Measurements from ENCODE around the gene SBNO1. TPM values are rescaled to one million over a fixed set of nuclear protein-coding genes. Genes with fewer than 3 reads are reported as not detected.
A peak's percentile ranks its signal among the peaks of the same experiment; 100 is the strongest.

Gene SBNO1
- total RNA-seq, 6 experiments from 2014 or later: 32.3 to 38.2 (median 35.3) TPM

DNA sequence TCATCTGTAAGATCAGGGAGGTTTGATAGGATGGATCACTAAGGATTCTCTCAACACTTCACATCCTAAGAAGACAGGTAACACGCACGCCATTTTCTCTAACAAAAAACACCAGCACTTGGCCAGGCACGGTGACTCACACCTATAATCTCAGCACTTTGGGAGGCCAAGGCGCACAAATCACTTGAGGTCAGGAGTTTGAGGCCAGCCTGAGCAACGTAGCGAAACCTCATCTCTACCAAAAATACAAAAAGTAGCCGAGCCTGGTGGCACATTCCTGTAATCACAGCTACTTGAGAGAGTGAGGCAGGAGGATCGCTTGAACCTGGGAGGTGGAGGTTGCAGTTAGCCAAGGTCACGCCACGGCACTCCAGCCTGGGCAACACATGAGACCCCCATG, 82.5 kb downstream of the SBNO1 start:
- no peaks in the 10 kb centered on the region; the same call in 1 of the 2 replicates for H3K27me3 Mint-ChIP-seq (ENCODE audit: insufficient read depth)
- H3K4me3 Mint-ChIP-seq: no peak overlapping the region
- DNase-seq: no peak
- TF ChIP-seq, protein P1, sequence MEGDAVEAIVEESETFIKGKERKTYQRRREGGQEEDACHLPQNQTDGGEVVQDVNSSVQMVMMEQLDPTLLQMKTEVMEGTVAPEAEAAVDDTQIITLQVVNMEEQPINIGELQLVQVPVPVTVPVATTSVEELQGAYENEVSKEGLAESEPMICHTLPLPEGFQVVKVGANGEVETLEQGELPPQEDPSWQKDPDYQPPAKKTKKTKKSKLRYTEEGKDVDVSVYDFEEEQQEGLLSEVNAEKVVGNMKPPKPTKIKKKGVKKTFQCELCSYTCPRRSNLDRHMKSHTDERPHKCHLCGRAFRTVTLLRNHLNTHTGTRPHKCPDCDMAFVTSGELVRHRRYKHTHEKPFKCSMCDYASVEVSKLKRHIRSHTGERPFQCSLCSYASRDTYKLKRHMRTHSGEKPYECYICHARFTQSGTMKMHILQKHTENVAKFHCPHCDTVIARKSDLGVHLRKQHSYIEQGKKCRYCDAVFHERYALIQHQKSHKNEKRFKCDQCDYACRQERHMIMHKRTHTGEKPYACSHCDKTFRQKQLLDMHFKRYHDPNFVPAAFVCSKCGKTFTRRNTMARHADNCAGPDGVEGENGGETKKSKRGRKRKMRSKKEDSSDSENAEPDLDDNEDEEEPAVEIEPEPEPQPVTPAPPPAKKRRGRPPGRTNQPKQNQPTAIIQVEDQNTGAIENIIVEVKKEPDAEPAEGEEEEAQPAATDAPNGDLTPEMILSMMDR (IDR thresholded peaks at IDR 0.05): no peak
- H3K36me3 Mint-ChIP-seq (ENCODE audit: low read depth): no peaks in the 10 kb centered on the region
- H3K4me1 Mint-ChIP-seq (ENCODE audit: low read depth): peaks cover 4% of the 10 kb centered on the region
- no peaks in the 10 kb centered on the region for H3K9me3 Mint-ChIP-seq
- H3K27ac Mint-ChIP-seq: no peak overlapping the region

GRCh38 chr12:123280971-123281370, 83.7 kb downstream of the SBNO1 start:
- Mint-ChIP-seq H3K27me3 (ENCODE audit: insufficient read depth) (no peaks in the 10 kb centered on the region; the same call in 1 of the 2 replicates), H3K27ac (no peak overlapping the region), H3K4me3 (no peak overlapping the region), H3K4me1 (ENCODE audit: low read depth) (no peaks in the 10 kb centered on the region), H3K36me3 (ENCODE audit: low read depth) (no peaks in the 10 kb centered on the region), H3K9me3 (no peaks in the 10 kb centered on the region)
- TF ChIP-seq, protein P1 (IDR thresholded peaks at IDR 0.05): no peak
- no peak for DNase-seq

- no peaks in the 10 kb centered on the region for H3K9me3 Mint-ChIP-seq
- H3K36me3 Mint-ChIP-seq (ENCODE audit: low read depth): no peaks in the 10 kb centered on the region
- H3K27me3 Mint-ChIP-seq (ENCODE audit: insufficient read depth): peaks cover 2% of the 10 kb centered on the region; the same call in 1 of the 2 replicates
- no peaks in the 10 kb centered on the region for H3K4me1 Mint-ChIP-seq (ENCODE audit: low read depth)
- no peak overlapping the region for H3K27ac Mint-ChIP-seq
- TF ChIP-seq, protein P1 (IDR thresholded peaks at IDR 0.05): no peak
- H3K4me3 Mint-ChIP-seq: no peak overlapping the region
- no peak for DNase-seq
Observed at GRCh38 chr12:123278101-123278627, 86.5 kb downstream of the SBNO1 start.

GRCh38 chr12:123273166-123273565, 91.5 kb downstream of the SBNO1 start:
- peaks cover 20% of the 10 kb centered on the region for H3K4me1 Mint-ChIP-seq (ENCODE audit: low read depth)
- H3K9me3 Mint-ChIP-seq: no peaks in the 10 kb centered on the region
- DNase-seq: no peak
- TF ChIP-seq, protein P1 (IDR thresholded peaks at IDR 0.05): no peak
- H3K36me3 Mint-ChIP-seq (ENCODE audit: low read depth): no peaks in the 10 kb centered on the region
- H3K4me3 Mint-ChIP-seq: no peak overlapping the region
- H3K27ac Mint-ChIP-seq: no peak overlapping the region; the same call in 1 of the 2 replicates
- H3K27me3 Mint-ChIP-seq (ENCODE audit: insufficient read depth): peaks cover 5% of the 10 kb centered on the region; the same call in 1 of the 2 replicates

DNA sequence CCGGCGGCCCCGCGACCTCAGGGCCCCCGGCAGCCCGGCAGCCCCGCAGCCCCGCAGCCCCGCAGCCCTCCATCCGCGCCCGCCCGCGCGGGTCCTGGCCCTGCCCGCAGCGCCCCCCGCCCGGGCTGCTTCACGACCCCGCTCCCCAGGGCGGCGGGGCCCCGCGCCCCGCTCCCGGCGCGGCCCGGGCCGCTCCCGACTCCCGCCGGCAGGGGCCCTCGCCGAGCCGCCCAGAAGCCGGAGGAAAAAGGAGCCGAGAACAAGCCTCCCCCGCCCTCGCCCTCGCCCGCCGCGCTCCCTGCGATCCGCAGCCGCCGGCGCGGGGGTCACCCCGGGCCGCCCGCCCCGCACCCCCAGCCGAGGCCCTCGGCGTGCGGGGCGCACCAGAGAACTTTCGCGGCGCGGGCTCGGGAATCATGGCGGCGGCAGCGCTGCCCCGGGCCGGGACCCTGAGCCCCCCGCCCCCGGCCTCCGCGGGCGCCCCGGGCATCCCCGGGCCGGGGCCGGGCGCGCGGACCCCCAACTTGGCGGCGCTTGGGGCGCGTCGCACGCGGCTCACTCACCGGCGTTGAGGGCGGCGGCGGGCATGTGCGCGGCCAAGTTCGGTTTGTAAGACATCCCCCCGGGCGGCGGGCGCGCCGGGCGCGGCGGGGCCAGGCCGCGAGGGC, 93.5 kb downstream of the SBNO1 start:
- TF ChIP-seq, protein P1 (IDR thresholded peaks at IDR 0.05): peak; percentile 59
- peak; percentile 49 for DNase-seq
- no peak overlapping the region for H3K27ac Mint-ChIP-seq
- no peak overlapping the region for H3K4me3 Mint-ChIP-seq
- H3K9me3 Mint-ChIP-seq: no peaks in the 10 kb centered on the region
- peaks cover 5% of the 10 kb centered on the region; the same call in 1 of the 2 replicates for H3K27me3 Mint-ChIP-seq (ENCODE audit: insufficient read depth)
- H3K4me1 Mint-ChIP-seq (ENCODE audit: low read depth): peaks cover 28% of the 10 kb centered on the region
- H3K36me3 Mint-ChIP-seq (ENCODE audit: low read depth): no peaks in the 10 kb centered on the region

Data from HFFc6 (cell line).